HepG2 (cell line): ENCODE measurements around the gene ZBTB48. TPM values are rescaled to one million over a fixed set of nuclear protein-coding genes. Genes with fewer than 3 reads are reported as not detected.

ENCODE experiments used
- ADNP ChIP-seq: sonication (generic); formaldehyde crosslinking; IDR thresholded peaks from 2 replicates; pipeline ENCODE4 v1.4.0; 2020; ENCODE audit warnings: missing genetic modification reagents
- CEBPB ChIP-seq: IDR thresholded peaks from 2 replicates; pipeline ENCODE4 v1.6.1; 2011; ENCODE audit warnings: low read depth, low read length, improper control_type of control experiment, borderline replicate concordance
- CREB1 ChIP-seq, 2 experiments: fragments of 450-650 bp in 1 of 2; IDR thresholded peaks; 2 replicates each; pipeline ENCODE4 v1.6.1; 2016 to 2017; ENCODE audit warnings: control low read depth in 1 of 2, mild to moderate bottlenecking in 1 of 2, missing compliant biosample characterization in 1 of 2, missing genetic modification characterization in 1 of 2
- GFI1 ChIP-seq: sonication (generic); formaldehyde crosslinking; IDR thresholded peaks from 2 replicates; pipeline ENCODE4 v1.5.0; 2020; ENCODE audit warnings: missing genetic modification reagents, mild to moderate bottlenecking, borderline replicate concordance
- JDP2 ChIP-seq: sonication (generic); formaldehyde crosslinking; IDR thresholded peaks from 2 replicates; pipeline ENCODE4 v1.8.1; 2022; ENCODE audit warnings: missing genetic modification reagents, borderline replicate concordance
- KAT2B ChIP-seq: fragments of 150-350 bp; IDR thresholded peaks from 2 replicates; pipeline ENCODE4 v1.6.1; 2014; ENCODE audit warnings: low read depth, low read length, borderline replicate concordance
- KDM4B ChIP-seq: sonication (generic); formaldehyde crosslinking; IDR thresholded peaks from 2 replicates; pipeline ENCODE4 v1.4.0; 2020; ENCODE audit warnings: missing genetic modification reagents
- KLF13 ChIP-seq: sonication (generic); formaldehyde crosslinking; IDR thresholded peaks from 2 replicates; pipeline ENCODE4 v1.4.0; 2020; ENCODE audit warnings: mild to moderate bottlenecking, missing genetic modification reagents
- NCOR1 ChIP-seq: fragments of 200-600 bp; sonication (generic); IDR thresholded peaks from 2 replicates; pipeline ENCODE4 v1.7.0; 2017; ENCODE audit warnings: antibody characterized with exemption, low read length, borderline replicate concordance
- PAXIP1 ChIP-seq: sonication (generic); formaldehyde crosslinking; conservative IDR thresholded peaks from 2 replicates; pipeline ENCODE4 v1.4.0; 2020; ENCODE audit warnings: mild to moderate bottlenecking, missing genetic modification reagents, moderate library complexity
- PHF8 ChIP-seq: sonication (generic); formaldehyde crosslinking; IDR thresholded peaks from 2 replicates; pipeline ENCODE4 v1.5.0; 2020; ENCODE audit warnings: missing genetic modification reagents
- RXRA ChIP-seq: sonication (generic); formaldehyde crosslinking; IDR thresholded peaks from 2 replicates; pipeline ENCODE4 v1.5.1; 2020; ENCODE audit warnings: missing genetic modification reagents
- SRSF9 ChIP-seq: fragments of 200-400 bp; formaldehyde crosslinking; IDR thresholded peaks from 2 replicates; pipeline ENCODE4 v1.6.1; 2018; ENCODE audit warnings: borderline replicate concordance, mild to moderate bottlenecking, low read depth, low read length; ENCODE audit not compliant: insufficient read depth, poor library complexity, severe bottlenecking
- TRIM22 ChIP-seq: fragments of 450-650 bp; IDR thresholded peaks from 2 replicates; pipeline ENCODE4 v1.6.1; 2017
- ZNF180 ChIP-seq: sonication (generic); formaldehyde crosslinking; IDR thresholded peaks from 2 replicates; pipeline ENCODE4 v1.4.0; 2020; ENCODE audit warnings: low read depth, missing genetic modification reagents, borderline replicate concordance
- ZNF468 ChIP-seq: sonication (generic); formaldehyde crosslinking; IDR thresholded peaks from 2 replicates; pipeline ENCODE4 v1.8.0; 2022; ENCODE audit warnings: mild to moderate bottlenecking, moderate library complexity, missing genetic modification reagents
- ZNF724P ChIP-seq: sonication (generic); formaldehyde crosslinking; IDR thresholded peaks from 2 replicates; pipeline ENCODE4 v1.8.0; 2022; ENCODE audit warnings: missing genetic modification reagents, borderline replicate concordance
- polyA plus RNA-seq, 8 experiments: library from polyadenylated mRNA; depleted of rRNA in 3 of 8; stranded (reverse) in 7 of 8; unstranded in 1 of 8; fragments of >200 nt; fragmentation: Illumina TruSeq in 4 of 8; extraction: Trizol in 4 of 8; gene quantifications; 2 replicates each; pipeline versions ENCODE4 v1.2.1 to v1.2.3, GENCODE V29; 2011 to 2016; ENCODE audit warnings: low read depth in 4 of 8, missing spikeins in 1 of 8, mixed read lengths in 1 of 8; ENCODE audit not compliant: insufficient read depth in 1 of 8
- total RNA-seq, 5 experiments: library from RNA; depleted of rRNA; stranded (reverse); fragments of >200 nt; fragmentation: Illumina TruSeq; extraction: Trizol; gene quantifications; 2 replicates each; pipeline ENCODE4 v1.2.3, GENCODE V29; 2016; ENCODE audit warnings: low read depth in 1 of 5
- TF ChIP-seq, protein P1 (sequence below): sonication (generic); formaldehyde crosslinking; IDR thresholded peaks from 2 replicates; pipeline ENCODE4 v1.4.0; 2020; ENCODE audit warnings: missing genetic modification reagents
- TF ChIP-seq, protein P2 (sequence below): IDR thresholded peaks from 2 replicates; pipeline ENCODE4 v1.6.1; 2016; ENCODE audit warnings: missing biosample characterization, missing genetic modification reagents, low read depth
- TF ChIP-seq, protein P3 (sequence below): sonication (generic); formaldehyde crosslinking; IDR thresholded peaks from 2 replicates; pipeline ENCODE4 v1.4.0; 2020; ENCODE audit warnings: missing genetic modification reagents

Gene ZBTB48
- total and polyA plus RNA-seq, 2 of the 13 experiments (the other 11 are each of a cell fraction or from before 2014, with no cell fraction given): 13.0 to 17.1 TPM

GRCh38 chr1:6572653-6573383 lies 7.0 kb upstream of the ZBTB48 start (continued):
- no peak for TF ChIP-seq TRIM22
- TF ChIP-seq RXRA (CRISPR knock-in tag): peak; percentile 60; the same call in 1 of the 2 replicates
- no peak for TF ChIP-seq JDP2
- no peak for TF ChIP-seq ZNF180 (CRISPR knock-in tag)
- peak; percentile 81 for TF ChIP-seq CEBPB
- TF ChIP-seq, protein P1, sequence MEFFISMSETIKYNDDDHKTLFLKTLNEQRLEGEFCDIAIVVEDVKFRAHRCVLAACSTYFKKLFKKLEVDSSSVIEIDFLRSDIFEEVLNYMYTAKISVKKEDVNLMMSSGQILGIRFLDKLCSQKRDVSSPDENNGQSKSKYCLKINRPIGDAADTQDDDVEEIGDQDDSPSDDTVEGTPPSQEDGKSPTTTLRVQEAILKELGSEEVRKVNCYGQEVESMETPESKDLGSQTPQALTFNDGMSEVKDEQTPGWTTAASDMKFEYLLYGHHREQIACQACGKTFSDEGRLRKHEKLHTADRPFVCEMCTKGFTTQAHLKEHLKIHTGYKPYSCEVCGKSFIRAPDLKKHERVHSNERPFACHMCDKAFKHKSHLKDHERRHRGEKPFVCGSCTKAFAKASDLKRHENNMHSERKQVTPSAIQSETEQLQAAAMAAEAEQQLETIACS: no peak
- no peak for TF ChIP-seq ADNP (CRISPR knock-in tag)
- no peak for TF ChIP-seq PHF8 (CRISPR knock-in tag)
- no peak for TF ChIP-seq CREB1 (IDR thresholded peaks at IDR 0.05)
- peak; percentile 41; the same call in 1 of the 2 replicates for TF ChIP-seq CREB1 (CRISPR knock-in tag; IDR thresholded peaks at IDR 0.05)
- no peak for TF ChIP-seq KDM4B (CRISPR knock-in tag)
- TF ChIP-seq GFI1 (CRISPR knock-in tag): peak; percentile 31; the same call in 1 of the 2 replicates
- TF ChIP-seq SRSF9: no peak
- TF ChIP-seq PAXIP1: peak; percentile 33; the same call in 1 of the 2 replicates
- no peak for TF ChIP-seq KAT2B
- TF ChIP-seq, protein P2, sequence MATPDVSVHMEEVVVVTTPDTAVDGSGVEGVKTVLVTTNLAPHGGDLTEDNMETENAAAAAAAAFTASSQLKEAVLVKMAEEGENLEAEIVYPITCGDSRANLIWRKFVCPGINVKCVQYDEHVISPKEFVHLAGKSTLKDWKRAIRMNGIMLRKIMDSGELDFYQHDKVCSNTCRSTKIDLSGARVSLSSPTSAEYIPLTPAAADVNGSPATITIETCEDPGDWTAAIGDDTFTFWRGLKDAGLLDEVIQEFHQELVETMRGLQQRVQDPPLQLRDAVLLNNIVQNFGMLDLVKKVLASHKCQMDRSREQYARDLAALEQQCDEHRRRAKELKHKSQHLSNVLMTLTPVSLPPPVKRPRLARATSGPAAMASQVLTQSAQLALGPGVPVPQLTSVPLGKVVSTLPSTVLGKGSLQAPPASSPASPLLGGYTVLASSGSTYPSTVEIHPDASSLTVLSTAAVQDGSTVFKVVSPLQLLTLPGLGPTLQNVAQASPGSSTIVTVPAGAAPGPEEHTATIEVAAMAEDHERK (CRISPR knock-in tag): no peak
- no peak for TF ChIP-seq ZNF724P
- no peak for TF ChIP-seq KLF13
- TF ChIP-seq ZNF468 (CRISPR knock-in tag): no peak
- TF ChIP-seq, protein P3, sequence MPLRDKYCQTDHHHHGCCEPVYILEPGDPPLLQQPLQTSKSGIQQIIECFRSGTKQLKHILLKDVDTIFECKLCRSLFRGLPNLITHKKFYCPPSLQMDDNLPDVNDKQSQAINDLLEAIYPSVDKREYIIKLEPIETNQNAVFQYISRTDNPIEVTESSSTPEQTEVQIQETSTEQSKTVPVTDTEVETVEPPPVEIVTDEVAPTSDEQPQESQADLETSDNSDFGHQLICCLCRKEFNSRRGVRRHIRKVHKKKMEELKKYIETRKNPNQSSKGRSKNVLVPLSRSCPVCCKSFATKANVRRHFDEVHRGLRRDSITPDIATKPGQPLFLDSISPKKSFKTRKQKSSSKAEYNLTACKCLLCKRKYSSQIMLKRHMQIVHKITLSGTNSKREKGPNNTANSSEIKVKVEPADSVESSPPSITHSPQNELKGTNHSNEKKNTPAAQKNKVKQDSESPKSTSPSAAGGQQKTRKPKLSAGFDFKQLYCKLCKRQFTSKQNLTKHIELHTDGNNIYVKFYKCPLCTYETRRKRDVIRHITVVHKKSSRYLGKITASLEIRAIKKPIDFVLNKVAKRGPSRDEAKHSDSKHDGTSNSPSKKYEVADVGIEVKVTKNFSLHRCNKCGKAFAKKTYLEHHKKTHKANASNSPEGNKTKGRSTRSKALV (CRISPR knock-in tag): no peak
- no peak for TF ChIP-seq NCOR1
